ENCODE results near the gene CYP4B1.
"Not testable (repeated sequence)": the region's sequence is repeated elsewhere in the genome, so short reads cannot be mapped to it uniquely, and the experiment has no call there.

CYP4B1 gene

DNA sequence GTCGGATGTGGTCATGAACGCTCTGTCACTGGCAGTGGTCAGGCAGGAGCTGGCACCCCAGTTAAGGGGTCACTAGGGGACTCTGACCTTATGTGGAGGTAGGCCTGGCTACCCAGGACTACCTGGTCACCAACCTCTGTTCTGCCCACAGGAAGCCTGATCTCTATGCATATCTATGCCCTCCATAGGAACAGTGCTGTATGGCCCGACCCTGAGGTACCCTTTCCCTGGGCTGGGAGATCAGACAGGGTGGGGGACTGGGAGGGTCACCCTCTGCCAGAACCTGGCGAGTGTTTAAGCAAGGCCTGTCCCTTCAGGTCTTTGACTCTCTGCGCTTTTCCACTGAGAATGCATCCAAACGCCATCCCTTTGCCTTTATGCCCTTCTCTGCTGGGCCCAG is 19.0 kb downstream of the CYP4B1 start:
- no peak for DNase-seq

DNA sequence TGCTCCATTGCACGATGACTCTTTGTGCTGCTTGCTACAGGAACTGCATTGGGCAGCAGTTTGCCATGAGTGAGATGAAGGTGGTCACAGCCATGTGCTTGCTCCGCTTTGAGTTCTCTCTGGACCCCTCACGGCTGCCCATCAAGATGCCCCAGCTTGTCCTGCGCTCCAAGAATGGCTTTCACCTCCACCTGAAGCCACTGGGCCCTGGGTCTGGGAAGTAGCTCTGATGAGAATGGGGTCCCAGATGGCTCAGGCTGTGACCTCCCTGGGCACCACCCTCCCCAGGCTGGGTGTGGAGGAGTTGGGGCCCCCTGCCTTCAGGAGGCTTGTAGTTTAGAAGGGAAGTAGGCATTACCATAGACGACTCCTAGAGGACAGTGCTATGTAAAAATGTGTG is 19.7 kb downstream of the CYP4B1 start:
- DNase-seq = no peak

DNA sequence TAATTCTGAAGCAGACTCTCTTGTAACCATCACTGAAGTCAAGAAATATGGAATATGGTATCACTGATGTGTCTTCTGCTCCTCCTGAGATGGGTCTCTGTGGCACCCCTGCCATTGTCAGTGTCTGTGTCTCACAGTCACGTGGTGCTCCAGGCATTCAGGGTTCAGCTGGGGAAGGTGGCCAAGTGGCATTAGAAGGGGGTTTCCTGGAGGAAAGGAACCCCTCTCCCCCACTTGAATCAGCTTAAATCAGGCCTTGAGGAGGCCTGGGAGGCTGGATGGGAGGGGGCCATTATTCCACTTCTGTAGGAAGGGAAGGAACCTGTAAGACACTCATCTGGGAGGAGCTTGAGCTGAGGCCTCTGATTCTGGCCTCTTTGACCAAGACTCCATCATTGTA is 20.5 kb downstream of the CYP4B1 start:
- DNase-seq = no peak

DNA sequence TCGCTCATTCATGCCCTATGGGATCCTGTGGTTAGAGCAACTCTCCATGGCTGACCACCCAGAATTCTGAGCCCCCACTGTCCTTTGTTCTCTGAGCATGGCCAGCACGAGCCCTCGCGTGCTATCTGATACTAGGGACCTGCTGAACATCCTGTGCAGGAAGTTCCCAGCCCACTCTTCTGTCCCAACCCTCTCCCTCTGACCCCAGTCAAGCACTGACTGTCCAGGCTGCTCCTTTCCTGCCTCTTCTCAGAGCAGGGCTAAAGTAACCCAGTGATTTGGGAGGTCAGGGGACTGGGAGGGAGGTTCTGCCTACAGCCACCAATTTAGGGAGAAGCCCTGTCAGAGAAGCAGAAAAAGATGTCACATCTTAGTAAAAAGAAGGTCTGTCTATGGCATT is 21.2 kb downstream of the CYP4B1 start:
- DNase-seq = no peak

DNA sequence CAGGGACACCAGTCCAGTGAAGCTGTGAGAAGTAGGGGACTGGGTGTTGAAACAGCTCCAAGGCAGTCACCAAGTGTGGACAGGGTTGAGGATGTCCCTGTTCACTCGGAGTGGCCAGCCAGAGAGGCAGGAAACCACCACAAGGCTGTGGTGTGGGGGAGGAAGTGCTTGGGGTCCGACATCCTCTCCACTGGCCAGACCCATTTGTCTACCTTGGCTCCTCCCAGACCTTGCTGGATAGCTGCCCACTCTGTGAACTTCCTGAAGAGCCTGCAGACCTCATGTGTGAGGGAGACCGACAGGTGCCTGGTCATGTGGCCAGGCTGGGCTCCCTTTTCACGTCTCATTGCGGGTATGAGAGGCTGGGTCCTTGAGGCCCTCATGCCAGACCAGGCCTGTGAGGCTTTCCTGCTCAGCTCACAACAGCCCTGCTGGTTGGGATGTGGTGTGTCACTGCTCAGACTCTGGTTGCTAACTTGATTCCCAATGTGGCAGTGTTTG is 21.8 kb downstream of the CYP4B1 start:
- no peak for DNase-seq

DNA sequence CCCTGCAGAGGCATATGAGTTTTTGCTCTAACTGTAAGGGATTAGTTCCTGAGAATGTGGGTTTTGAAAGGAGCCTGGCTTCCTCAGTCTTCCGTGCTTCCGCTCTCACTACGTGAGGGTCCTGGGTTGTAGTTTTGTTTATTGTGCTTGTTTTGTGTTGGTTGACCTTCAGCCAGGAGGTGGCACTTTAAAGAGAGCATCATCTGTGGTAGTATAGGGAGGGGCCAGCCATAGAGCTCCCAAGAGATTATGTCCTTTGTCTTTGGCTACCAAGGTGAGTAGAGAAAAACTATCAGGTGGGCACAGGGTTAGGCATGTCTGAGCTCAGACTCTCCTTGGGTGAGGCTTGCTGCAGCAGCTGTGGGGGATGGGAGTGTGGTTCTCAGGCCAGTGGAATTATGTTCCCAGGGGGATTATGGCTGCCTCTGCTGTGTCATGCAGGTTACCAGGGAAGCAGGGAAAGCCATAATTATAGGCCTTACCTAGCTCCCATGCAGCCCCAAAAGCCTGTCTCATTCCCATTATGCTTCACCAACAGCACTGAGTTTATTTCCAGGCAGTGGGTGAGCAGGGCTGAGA is 23.5 kb downstream of the CYP4B1 start:
- DNase-seq = peak; percentile 72

DNA sequence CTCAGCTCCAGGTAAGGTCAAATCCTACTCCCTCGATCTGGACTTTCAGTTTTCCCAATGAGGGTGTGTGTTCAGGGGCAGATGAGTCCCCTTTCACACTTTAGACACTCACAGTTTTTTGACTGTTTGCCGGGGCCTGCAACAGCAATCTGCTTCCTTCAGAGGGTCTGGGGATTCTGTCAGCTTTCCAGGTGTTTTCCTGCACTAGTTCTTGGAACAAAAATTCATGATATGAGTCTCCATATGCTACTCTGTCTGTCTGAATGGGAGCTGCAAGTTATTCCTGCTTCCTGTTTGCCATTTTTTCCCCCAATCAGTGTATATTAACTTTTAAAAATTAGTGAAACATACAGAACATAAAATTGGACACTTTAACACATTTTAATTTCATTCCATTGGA is 24.3 kb downstream of the CYP4B1 start:
- no peak for DNase-seq

DNA sequence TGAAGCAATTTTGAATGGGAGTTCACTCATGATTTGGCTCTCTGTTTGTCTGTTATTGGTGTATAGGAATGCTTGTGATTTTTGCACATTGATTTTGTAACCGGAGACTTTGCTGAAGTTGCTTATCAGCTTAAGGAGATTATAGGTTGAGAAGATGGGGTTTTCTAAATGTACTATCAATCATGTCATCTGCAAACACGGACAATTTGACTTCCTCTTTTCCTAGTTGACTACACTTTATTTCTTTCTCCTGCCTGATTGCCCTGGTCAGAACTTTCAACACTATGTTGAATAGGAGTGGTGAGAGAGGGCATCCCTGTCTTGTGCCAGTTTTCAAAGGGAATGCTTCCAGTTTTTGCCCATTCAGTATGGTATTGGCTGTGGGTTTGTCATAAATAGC is 28.0 kb downstream of the CYP4B1 start:
- not testable (repeated sequence) for DNase-seq

DNA sequence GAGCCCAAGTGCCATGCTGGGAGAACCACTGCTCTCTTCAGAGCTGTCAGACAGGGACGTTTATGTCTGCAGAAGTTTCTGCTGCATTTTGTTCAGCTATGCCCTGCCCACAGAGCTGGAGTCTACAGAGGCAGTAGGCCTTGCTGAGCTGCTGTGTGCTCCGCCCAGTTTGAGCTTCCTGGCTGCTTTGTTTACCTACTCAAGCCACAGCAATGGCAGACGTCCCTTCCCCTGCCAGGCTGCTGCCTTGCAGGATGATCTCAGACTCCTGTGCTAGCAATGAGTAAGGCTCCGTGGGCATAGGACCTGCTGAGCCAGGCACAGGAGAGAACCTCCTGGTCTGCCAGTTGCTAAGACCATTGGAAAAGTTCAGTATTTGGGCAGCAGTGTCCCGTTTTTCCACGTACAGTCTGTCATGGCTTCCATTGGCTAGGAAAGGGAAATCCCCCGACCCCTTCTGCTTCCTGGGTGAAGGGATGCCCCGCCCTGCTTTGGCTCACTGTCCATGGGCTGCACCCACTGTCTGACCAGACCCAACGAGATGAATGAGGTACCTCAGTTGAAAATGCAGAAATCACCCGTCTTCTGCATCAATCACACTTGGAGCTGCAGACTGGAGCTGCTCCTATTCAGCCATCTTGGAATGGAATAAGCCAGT is 31.9 kb downstream of the CYP4B1 start:
- no peak for DNase-seq

DNA sequence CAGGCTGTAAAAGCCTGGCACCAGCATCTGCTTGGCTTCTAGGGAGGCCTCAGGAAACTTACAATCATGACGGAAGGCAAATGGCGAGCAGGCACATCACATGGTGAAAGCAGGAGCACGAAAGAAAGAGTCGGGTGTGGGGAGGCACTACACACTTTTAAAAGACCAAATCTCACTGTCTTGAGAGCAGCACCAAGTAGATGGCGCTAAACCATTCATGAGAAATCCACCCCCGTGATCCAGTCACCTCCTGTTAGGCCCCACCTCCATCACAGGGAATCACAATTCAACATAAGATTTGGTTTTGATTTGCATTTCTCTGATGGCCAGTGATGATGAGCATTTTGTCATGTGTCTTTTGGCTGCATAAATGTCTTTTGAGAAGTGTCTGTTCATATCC is 36.6 kb downstream of the CYP4B1 start:
- peak; percentile 12 for DNase-seq

DNA sequence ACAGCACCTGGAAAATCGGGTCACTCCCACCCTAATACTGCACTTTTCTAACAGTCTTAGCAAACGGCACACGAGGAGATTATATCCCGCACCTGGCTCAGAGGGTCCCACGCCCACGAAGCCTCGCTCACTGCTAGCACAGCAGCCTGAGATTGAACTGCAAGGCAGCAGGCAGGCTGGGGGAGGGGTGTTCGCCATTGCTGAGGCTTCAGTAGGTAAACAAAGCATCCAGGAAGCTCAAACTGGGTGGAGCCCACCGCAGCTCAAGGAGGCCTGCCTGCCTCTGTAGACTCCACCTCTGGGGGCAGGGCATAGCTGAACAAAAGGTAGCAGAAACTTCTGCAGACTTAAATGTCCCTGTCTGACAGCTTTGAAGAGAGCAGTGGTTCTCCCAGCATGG is 47.5 kb downstream of the CYP4B1 start:
- DNase-seq = not testable (repeated sequence)

DNA sequence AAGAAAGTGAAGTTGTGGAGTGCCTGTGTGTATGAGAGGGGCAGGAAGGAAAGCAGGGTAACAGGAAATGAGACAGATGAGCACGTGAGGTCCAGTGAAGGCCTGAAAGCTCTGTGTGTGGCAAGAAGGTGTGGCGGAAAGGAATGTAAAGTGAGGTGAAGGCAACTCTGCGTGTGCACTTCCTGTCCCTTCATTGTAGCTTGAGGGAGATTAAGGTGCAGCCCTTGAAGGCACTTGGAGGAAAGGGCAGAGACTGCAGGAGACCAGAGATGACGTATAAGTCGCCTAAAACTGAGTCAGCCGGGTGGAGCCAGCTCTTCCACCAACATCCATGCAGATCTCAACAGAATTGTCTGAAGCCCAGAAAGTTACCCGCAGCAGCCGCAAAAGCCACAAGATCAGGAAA is 58.8 kb downstream of the CYP4B1 start:
- not testable (repeated sequence) for DNase-seq

DNA sequence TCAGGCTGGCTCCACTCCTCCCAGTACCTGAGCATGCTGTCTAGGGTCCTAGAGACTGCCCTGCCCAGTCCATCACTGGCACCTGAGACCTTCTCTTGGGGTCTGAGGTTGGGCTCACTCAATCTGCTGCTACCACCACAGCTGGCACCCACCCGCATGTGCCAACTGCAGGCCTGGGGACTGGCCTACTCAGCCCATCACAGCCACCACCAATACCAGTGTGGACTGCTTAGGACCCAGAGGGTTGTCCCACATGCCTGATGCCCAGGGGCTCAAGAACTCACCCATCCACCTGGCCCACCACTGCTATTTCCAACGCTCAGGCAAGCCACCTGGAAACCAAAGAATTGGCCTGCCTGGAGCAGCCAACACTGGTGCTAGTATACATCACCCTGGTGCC is 63.5 kb downstream of the CYP4B1 start:
- no peak for DNase-seq
